COR-L47 (cell line): ENCODE data around the gene ROR2.
"Not testable (repeated sequence)": the region's sequence is repeated elsewhere in the genome, so short reads cannot be mapped to it uniquely, and the experiment has no call there.

Experiments
- DNase-seq: peaks from one replicate; lab custom pipeline; 2025; lab: John Stamatoyannopoulos, UW

The ROR2 gene

DNA sequence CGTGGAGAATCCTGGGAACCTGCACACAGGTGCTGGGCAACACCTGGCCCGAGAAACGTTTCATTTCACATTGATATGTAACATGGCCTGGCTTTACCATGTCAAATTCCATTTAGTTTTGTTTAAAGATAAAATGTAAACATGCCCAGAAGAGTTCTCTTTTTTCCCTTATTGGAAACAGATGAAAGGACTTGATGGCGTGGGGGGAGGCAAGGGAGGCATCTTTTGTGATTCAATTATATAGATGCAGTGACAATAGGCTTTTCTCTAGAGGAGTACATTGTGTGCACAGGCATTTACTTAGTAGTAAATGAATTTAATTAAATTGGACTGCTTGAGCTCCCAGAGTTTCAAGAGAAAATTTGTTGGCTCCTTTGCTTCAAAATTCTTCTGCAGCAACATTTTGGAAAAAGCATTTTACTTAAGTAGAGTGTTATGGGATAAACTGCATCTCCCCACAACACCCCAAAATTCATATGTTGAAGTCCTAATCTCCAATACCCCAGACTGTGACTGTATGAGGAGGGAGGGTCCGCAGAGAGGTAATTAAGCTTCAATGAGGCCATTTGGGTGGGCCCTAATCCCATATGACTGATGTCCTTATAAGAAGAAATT lies 272.1 kb downstream of the ROR2 start:
- no peak for DNase-seq

DNA sequence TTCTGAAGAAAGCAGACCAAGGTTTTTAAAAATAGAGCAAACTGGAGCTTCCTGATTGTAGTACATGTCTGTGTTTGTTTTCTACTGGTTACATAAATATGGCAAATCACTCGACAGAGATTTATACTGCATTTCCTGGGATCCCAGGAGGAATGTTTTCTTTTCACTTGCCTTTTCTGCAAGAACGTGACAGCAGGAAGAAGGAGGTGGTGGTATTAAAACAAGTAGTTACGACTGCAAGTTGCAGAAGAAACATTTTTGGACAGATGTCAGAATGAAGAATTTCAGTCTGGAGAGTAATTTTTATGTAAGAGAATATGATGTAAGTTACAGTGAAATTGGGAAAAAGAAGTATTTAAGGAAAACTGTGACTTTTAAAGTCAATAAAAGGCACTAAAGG lies 272.7 kb downstream of the ROR2 start:
- DNase-seq: no peak

DNA sequence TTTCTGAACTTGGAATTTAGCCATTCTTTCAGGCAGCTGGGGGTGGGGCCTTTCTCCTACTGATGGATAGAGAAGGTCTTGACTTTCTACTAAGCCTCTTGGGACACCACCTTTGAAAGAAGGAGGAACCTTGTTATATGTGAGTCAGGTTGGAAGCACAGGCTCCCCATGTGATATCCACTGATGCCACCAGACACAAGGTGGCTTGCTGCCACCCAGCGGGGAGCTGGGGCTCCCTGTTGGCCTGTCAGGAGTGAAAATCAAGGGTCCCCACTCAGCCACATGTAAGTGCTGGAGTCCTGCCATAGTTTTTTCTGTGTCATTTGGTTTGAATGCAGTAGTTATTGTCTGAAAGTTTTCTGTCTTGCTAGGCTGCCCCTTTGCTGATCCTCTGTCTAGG lies 274.0 kb downstream of the ROR2 start:
- no peak for DNase-seq

DNA sequence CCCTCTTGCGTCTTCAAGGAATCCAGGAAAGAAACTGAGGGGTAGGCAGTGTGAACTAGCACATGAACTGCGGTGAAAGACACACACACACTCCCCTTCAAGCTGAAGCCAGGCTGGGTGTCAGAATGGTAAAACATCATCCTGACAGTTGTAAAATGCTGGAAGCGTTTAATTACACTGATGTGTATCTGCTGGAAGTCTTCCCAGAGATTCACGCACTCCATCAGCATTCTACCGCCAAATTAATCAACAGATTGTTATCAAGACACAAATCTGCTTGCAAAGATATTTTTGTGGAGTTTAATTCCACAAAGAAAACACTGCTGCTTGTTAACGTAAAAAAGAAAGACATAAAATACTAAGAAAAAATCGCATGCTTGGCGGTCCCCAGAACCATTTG lies 285.4 kb downstream of the ROR2 start:
- DNase-seq: no peak

DNA sequence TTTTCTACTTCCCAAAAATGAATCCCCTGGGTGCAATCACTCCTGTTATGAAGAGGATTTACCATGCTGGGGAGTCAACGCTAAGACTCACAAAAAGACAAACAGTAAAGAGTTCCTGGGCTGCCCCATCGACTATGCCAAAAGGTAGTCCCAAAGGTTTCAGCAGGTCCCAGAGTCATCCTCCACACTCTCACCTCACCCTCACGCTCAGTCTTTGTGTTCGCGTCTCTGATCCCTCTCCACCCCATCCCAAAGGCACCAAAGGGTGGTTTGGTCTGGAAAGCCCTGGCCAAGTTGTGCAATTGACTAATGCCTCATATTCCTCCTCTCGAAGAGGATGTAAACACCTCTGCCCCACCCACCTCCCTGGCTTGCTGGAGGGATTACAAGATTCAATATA lies 286.2 kb downstream of the ROR2 start:
- no peak for DNase-seq

DNA sequence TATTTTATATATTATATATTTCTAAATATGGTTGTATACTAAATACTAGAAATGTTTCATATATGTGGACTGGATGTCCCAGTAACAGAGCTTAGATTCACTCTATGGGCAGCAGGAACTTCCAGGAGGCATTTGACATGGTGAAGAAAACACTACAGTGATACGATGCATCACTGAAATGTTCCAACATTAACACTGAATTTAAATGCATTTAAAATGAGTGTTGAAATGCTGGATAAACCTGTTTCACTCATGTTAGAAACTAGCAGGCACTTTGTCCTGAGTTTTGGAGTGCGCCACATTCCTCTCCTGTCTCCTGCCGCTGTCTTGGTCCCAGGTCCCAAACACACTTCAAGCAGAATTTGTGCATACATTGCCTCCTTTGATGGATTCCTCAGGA lies 288.6 kb downstream of the ROR2 start:
- DNase-seq: no peak

DNA sequence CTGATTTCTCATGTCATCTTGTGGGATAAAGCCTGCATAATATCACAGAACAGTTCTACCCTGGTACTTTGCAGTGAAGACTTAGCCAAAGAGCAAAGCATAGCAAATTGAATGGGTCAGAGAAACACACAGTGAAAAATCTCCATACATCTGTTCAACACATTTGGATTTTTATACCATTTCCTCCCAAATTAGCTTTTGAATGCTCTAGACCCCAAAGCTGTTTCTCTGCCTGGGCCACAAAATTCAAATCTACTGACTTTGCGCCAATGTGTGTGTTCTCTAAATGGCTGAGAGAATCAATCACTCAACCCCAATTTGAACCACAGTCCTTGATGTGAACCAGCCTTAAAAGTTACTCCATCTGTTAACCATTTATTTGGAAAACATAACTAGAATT lies 289.5 kb downstream of the ROR2 start:
- DNase-seq: no peak

DNA sequence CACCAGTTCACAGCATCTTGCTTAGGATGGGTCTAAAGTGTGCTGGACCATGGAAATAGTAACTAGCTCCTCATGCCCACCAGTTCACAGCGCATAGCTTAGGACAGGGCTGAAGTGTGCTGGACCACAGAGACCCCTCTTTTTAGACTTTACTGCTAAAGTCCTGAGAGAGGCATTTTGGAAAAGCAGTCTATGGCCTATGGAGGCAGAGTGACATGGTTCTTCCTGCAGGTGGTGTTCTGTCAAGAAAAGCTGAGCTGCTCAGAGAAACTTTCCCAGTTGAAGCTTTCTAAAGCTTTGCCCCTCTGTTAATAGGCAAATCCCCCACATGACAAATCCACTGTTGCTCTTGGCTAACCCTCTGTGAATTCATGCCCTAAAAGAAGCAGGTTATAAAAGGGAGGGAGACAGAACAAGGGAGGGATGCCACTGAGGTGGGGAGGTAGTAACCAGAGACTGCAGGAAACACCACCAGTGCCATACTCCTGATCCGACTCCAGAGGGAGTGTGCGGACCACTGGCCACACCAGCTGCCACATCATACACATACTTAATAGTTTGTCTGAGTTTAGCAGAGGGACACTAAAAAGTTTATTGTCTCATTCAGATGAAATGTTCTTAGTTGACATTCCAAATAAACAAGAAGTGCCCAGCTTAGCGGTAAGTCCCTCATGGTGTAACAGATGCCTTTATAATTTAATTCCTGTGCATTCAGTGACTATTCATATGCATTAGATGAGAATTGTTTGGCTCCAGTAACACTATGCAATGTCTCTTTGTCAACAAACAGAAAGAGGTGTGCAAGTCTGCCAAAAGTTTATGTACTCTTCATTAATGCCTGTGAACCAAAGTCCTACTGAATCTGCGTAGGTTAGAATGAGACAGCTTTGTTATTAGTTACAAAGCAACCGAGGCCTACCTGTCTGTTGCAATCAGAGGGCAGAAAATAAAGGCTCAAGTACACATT lies 290.2 kb downstream of the ROR2 start:
- DNase-seq: peak; percentile 9

DNA sequence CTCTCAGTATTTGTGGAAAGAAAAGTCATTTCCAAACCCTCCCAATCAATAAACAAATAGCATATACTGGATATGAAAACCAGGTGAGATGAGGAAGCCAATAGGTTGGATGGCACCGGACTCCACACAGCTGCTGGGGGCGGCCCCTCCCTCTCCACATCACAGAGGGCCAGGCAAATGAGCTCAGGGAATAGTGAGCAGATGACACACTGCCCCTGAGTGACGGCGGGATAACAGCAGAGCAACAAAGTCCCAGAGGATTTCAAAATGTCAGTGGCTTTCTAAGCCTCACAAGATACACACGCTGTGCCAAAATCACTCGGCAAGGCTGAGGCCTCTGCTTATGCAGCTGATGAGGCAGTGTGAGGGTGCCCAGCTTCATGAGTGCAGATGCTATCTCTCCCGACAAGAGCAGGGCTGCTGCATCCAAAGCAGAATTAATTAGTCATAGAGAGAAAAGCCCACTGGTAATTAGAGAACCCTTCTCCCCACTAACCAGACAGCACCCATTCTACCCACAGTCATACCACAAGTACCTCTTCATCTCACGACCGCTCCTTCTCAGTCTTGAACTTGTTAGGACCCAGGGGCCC lies 291.4 kb downstream of the ROR2 start:
- no peak for DNase-seq

DNA sequence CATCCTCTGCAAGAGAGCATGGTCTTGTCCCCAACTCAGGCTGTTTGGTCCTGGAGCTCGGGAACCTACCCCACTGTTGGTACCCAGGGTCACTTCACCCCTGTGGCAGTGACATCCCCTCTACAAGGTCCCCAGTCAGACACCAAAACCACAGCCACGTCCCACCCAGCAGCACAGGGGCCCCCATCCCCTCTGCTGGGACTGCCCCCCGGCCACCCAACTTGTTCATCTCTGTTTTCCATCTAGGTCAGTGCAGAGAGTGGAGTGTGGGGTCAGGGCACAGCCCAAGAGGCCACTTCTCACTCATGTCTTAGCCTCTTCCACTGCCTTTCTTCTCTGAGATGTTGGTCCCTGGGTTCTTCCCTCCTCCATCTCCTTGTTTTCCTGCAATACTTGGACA lies 292.5 kb downstream of the ROR2 start:
- no peak for DNase-seq

DNA sequence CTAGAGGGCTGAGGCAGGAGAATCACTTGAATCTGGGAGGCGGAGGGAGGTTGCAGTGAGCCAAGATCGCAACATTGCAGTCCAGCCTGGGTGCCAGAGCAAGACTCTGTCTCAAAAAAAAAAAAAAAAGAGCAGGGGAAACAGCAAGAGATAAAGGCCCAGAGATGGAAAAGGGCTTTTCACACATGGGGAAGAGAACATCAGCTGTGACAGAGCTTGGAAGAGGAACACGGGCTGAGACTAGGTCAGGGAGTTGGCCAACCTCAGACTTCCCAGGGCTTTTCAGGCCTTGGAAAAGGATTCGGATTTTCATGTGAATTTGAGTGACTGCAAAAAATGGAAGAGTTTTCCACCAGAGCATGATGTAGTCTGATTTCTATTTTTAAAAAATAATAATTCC lies 294.4 kb downstream of the ROR2 start:
- DNase-seq: no peak

DNA sequence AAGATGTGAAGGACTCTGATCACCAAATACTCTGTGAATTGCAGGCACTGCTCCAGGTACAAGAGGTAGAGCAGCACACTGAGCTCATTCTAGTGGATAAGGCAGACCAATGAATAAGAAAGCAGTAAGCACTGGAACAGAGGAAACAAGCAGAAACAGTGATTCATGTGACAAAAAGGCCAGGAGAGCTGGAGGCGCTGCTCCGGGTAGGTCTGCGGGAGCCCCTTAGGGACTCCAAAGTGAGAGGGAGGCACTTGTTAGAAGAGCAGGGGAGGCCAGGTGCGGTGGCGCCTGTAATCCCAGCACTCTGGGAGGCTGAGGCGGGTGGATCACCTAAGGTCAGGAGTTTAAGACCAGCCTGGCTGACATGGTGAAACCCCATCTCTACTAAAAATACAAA lies 294.8 kb downstream of the ROR2 start:
- no peak for DNase-seq

DNA sequence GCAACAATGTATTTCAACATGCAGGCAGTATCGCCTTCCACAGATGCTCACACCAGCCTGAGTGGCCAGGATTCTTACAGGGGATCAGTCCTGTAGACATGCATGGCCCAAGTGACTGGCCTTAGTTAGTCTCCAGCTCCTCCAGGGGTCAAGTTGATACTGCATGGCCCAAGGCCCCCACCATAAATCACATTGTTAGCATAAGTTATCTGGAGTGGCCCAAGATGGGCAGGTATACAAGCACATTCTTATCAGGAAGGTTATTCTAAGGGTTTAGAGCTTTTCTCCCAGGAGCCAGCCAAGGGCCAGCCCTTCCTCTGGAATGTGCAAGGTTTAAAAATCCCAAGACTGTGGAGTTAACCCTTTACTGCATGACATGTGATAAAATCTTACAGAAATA lies 295.5 kb downstream of the ROR2 start:
- DNase-seq: no peak

DNA sequence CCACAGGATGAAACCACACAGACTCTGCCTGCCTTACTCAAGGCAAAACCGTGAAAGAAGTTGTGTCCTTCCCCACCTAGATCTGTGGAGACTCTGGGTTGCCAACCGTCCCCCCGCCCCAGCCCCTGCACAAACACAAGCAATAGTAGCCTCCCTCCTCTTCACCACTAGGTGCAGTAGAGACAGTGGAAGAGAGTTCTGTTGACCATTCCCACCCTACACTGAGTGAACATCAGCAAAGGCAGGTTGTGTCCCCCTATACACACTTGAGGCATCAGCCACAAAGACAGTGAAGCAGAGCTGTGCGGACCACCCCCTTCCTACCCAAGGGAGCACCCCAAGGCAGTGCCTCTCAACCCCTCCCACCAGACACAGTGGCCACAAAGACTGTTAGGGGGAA lies 302.7 kb downstream of the ROR2 start:
- DNase-seq: no peak

DNA sequence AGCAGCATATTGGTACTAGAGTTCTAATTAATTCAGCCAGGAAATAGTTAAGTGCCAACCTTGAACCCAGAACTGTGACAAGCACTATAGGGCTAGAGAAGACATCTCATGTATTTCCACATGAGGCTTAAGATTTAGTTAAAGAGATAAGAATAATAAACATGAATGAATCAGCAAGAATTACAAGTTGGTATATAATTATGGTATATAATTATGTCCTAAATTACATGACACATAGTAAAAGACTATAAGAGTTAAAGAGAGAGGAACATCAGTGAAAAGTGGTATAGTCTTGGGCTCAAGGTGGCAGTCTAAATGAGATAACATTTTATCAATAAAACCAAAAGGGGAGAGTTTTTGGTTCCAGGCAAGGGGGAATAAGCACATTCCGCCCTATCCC lies 303.3 kb downstream of the ROR2 start:
- no peak for DNase-seq

DNA sequence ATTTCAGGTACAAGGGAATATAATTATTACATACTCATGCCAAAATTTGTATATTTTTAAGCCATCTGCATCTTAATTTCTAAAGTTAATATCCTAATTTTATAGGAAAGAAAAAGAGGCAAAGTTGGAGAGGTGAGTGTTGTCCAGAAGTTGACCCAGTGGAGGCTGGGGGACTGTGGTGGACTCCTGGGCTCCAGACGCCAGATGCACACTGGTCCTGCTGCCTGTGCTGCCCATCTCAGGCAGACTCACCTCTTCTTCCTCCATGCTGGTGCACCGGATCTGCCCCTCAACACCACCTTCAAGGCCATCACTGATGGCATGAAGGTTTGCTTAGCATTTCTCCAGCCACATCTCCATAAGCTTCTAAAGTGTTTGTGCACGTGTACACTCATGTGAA lies 305.6 kb downstream of the ROR2 start:
- DNase-seq: no peak

DNA sequence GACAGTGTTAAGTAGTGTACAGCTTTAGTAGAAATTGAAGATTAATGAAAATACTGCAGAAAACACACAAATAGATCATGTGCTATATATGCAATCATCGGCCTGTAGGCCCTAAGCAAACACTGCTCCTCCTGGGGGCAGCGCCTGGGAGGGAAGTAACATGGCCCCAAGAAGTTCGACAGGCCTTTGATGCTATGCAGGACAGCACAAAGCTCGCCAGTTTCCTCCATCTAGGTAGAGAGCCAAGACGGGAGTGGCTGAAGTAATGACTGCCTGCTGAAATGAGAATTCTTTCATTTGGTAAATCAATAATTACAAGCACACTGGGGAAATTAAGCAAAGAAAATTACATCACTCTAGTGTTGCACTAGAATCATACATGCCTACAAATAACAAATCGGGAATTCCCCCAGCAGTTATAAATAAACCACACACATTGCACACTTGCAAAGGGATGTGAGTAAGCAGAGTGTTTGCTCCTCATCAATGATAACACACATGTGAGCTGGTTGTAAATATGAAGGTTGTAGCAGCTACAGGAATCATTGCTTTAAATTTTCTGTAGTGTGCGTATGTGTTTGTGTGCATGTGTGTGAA lies 306.4 kb downstream of the ROR2 start:
- no peak for DNase-seq

DNA sequence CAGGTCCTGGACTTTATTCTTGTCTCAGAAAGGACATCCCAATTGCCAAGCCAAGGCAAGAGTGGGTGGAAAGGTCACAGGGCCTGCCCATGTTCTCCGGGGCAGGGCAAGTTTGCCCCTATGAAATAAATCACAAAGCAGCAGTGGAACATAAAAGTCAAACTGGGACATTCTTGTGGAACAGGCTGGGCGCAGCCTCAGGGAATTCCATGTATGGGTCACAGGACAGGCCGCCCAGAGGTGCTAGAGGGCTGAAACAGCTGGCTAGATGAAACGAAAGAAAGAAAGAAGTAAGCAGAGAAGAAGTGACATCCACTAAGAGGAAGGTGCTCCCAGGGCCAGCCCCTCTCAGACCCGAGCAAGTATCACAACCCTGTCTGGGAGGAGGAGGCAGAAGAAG lies 307.3 kb downstream of the ROR2 start:
- no peak for DNase-seq

DNA sequence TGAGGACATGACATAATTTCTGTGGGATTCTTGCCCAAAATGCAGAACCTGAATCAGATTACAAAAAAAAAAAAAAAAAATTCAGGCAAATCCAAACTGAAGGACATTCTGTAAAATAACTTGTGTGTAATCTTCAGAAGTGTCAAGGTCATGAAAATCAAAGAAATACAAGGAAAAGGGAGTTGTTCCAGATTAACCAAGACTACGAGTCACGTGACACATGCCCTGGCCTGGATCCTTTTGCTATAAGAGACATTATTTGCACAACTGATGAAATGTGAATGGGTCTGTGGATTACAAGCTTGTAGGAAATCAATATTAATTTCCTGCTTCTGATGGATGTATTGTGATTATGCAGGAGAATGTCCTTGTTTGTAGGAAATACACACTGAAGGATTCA lies 309.6 kb downstream of the ROR2 start:
- DNase-seq: no peak

DNA sequence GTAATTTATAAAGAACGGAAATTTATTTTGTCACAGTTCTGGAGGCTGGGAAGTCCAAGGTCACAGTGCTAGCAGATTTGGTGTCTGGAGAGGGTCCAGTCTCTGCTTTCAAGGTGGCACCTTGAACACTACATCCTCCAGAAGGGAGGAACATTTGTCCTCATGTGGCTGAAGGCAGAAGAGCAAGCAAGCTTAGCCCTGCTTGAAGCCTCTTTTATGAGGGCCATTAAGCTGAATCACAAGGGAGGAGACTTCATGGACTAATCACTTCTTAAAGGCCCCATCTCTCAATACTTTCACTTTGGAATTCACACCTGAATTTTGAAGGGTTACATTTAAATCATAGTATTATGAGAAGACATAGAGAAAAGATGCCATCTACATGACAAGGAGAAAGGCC lies 311.0 kb downstream of the ROR2 start:
- DNase-seq: no peak

DNA sequence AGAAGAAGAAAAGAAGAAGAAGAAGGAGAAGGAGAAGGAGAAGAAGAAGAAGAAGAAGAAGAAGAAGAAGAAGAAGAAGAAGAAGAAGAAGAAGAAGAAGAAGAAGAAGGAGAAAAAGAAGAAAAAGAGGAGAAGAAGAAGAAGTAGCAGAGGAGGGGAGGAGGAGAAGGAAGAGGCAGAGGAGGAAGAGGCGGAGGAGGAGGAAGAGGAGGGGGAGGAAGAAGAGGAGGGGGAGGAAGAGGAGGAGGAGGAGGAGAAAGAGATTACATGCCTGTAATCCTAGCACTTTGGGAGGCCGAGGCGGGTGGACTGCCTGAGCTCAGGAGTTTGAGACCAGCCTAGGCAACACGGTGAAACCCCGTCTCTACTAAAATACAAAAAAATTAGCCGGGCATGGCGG lies 315.2 kb downstream of the ROR2 start:
- DNase-seq: not testable (repeated sequence)

DNA sequence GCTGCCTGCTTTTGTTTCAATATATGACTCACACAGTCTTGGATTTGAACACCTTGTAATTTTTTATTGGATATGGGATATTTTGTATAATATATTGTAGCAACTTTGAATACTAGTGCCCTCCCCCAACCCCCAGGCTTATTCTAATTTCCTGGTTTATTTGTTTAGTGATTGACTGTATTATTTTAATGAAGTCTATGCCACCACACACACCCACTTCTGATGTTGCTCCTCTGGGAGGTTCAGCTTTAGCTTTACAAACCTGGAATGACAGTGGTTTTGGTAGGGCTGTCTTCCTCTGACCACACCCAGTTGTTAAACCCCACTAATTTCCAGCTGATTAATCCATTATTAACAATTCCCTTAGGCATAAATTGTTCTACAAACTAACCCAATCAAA lies 320.3 kb downstream of the ROR2 start:
- DNase-seq: no peak

DNA sequence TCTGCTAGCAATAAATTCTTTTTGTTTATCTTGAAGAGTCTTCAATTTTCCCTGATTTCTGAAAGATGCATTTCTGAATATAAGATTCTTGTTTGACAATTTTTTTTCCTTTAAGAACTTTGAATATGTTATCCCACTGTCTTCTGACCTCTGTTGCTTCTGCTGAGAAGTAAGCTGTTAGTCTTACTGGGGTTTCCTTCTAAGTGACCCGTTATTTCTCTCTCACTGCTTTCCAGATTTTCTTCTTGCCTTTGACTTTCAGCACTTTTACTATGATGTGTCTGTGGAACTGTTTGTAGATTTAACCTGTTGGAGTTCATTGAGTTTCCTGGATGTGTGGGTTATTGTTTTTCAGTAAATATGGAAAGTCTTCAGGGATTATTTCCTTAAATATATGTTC lies 321.1 kb downstream of the ROR2 start:
- DNase-seq: no peak
